GM21390 (cell line): ENCODE measurements around the gene DLL4.

Source experiments
- ATAC-seq: cut with Tn5 transposase; IDR thresholded peaks from one replicate; pipeline ENCODE4 v1.9.1; 2021; ENCODE audit not compliant: unreplicated experiment

The DLL4 gene

GRCh38 chr15:40928821-40929659, at the start of gene DLL4:
Gene DLL4, plus strand, starts transcription at chr15:40929340. Its CDS starts 329 bp downstream, at chr15:40929669.
- no peak for ATAC-seq

DNA sequence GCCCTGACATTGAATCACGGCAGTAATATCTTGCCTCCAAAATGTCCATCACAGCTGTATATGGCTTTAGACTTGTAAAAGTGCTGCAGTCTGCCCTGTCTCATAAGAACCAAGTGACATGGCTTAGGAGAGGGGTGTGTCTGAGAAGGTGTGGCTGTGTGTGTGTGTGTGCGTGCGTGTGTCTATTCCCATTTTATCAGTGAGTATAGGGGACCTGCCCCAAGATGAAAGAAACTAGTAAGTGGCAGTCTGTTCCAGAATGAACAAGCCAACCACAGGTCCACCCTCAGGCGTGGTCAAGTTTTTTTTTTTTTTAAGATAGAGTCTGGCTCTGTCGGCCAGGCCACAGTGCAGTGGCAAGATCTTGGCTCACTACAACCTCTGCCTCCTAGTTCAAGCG, 49.5 kb upstream of the DLL4 start:
- no peak for ATAC-seq

DNA sequence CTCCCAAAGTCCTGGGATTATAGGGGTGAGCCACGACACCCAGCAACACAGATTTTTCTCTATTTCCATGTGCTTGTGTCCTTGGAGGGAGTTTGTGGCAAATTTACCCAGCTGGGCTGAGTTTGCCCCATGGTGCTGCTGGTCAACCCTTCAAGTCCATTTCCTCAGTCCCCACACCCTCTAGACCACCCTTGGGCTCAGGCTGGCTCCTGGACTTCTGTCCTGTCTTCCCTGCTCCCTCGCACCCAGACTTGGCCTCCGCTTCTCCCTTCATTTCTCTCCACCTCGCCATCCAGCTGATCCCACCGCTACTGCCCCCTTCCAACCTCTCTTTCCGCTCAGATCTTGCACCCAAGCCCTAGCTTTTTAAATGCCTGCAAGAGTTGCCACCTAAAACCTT, 47.8 kb upstream of the DLL4 start:
- no peak for ATAC-seq

- ATAC-seq: no peak
Measured at GRCh38 chr15:40886586-40886985, 42.6 kb upstream of the DLL4 start.

GRCh38 chr15:40889112-40889511, 40.0 kb upstream of the DLL4 start:
- ATAC-seq: no peak

DNA sequence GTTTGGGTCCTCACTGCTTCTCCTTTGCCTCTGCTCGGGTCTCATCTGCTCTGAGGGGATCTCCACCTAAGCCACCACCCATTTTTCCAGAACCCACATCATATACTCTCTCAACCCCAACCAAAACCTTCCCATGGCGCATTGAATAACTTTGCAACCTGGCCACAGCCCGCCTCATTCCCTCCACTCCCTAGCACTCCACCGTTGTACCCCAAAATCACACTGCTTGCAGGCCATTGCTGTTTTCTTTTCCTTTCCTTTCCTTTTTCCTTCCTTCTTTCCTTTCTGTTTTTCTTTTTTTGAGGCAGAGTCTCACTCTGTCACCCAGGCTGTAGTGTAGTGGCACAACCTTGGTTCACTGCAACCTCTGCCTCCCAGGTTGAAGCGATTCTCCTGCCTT, 38.0 kb upstream of the DLL4 start:
- ATAC-seq: no peak

- ATAC-seq: no peak
Measured at GRCh38 chr15:40891810-40892446, 37.2 kb upstream of the DLL4 start.

DNA sequence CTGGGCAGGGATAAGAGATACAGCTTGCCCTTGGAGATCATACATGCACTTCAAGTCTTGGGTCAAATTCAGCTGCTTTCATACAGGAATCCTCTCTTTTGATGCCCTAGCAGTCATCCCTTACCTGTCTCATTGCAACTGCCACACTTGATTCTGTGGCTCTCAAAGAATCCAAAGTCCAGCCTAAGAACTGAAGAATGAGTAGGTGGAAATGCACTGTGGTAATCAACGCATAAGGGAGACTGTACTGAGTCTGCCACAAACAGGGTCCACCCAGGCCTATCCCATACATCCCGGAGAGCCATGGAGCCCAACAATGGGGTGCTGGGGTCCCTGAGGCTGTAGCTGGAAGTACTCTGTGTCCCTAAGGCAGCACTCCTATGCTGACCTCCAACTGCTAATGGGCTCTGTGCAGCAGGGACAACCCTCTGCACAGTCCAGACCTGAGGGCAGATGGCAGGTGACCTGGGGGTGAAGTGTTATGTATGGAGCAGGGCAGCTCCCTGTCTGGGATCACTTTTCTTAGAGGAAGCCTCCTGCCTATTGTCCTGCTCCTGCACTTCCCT, 36.6 kb upstream of the DLL4 start:
- no peak for ATAC-seq

- ATAC-seq: no peak
Measured at GRCh38 chr15:40893019-40893670, 36.0 kb upstream of the DLL4 start.

GRCh38 chr15:40893733-40894680, 35.1 kb upstream of the DLL4 start, which contains the start of gene VPS18:
Gene VPS18, plus strand, starts transcription at chr15:40894450. Its CDS starts 319 bp downstream, at chr15:40894769.
- ATAC-seq: peak; percentile 81

GRCh38 chr15:40894681-40895448, 34.3 kb upstream of the DLL4 start:
- peak; percentile 32 for ATAC-seq

GRCh38 chr15:40899536-40900207, 29.5 kb upstream of the DLL4 start:
- no peak for ATAC-seq

DNA sequence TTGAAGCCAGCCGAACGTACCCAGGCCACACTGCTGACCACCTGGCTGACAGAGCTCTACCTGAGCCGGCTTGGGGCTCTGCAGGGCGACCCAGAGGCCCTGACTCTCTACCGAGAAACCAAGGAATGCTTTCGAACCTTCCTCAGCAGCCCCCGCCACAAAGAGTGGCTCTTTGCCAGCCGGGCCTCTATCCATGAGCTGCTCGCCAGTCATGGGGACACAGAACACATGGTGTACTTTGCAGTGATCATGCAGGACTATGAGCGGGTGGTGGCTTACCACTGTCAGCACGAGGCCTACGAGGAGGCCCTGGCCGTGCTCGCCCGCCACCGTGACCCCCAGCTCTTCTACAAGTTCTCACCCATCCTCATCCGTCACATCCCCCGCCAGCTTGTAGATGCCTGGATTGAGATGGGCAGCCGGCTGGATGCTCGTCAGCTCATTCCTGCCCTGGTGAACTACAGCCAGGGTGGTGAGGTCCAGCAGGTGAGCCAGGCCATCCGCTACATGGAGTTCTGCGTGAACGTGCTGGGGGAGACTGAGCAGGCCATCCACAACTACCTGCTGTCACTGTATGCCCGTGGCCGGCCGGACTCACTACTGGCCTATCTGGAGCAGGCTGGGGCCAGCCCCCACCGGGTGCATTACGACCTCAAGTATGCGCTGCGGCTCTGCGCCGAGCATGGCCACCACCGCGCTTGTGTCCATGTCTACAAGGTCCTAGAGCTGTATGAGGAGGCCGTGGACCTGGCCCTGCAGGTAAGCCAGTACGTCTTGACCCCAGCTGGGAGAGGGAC, 28.7 kb upstream of the DLL4 start:
- ATAC-seq: no peak

- ATAC-seq: no peak
Measured at GRCh38 chr15:40901053-40901443, 28.1 kb upstream of the DLL4 start.

- no peak for ATAC-seq
Measured at GRCh38 chr15:40902605-40903561, 26.3 kb upstream of the DLL4 start.

- ATAC-seq: no peak
Measured at GRCh38 chr15:40904552-40905201, 24.5 kb upstream of the DLL4 start.
